GM12872 (cell line): ENCODE results near the gene YTHDF2.

Experiments used
- TF ChIP-seq, protein P1 (sequence below): IDR thresholded peaks from 3 replicates; pipeline ENCODE4 v1.5.1; 2011; ENCODE audit warnings: low read depth, mild to moderate bottlenecking, low read length, moderate library complexity; ENCODE audit not compliant: insufficient read depth

The YTHDF2 gene

GRCh38 chr1:28755701-28756100 is 19.0 kb downstream of the YTHDF2 start:
- TF ChIP-seq, protein P1, sequence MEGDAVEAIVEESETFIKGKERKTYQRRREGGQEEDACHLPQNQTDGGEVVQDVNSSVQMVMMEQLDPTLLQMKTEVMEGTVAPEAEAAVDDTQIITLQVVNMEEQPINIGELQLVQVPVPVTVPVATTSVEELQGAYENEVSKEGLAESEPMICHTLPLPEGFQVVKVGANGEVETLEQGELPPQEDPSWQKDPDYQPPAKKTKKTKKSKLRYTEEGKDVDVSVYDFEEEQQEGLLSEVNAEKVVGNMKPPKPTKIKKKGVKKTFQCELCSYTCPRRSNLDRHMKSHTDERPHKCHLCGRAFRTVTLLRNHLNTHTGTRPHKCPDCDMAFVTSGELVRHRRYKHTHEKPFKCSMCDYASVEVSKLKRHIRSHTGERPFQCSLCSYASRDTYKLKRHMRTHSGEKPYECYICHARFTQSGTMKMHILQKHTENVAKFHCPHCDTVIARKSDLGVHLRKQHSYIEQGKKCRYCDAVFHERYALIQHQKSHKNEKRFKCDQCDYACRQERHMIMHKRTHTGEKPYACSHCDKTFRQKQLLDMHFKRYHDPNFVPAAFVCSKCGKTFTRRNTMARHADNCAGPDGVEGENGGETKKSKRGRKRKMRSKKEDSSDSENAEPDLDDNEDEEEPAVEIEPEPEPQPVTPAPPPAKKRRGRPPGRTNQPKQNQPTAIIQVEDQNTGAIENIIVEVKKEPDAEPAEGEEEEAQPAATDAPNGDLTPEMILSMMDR = no peak

GRCh38 chr1:28756846-28757245 is 20.1 kb downstream of the YTHDF2 start:
- TF ChIP-seq, protein P1 = no peak

- TF ChIP-seq, protein P1 = no peak
These were observed 21.7 kb downstream of the YTHDF2 start for GRCh38 chr1:28758420-28758819.

DNA sequence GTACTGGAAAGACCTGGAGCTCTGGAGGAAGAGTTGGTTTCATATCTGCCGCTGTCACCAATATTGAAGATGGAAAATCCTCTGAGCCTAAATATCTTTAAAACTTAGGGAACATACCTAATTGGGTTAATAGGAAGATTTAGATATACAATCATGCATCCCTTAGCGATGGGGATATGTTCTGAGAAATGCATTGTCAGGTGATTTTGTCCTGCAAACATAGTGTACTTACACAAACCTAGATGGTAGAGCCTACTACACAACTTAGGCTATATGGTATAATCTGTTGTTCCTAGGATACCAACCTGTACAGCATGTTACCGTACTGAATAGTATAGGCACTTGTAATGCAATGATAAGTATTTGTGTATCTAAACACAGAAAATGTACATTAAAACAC is 22.5 kb downstream of the YTHDF2 start:
- TF ChIP-seq, protein P1 = no peak

- TF ChIP-seq, protein P1 = no peak
These were observed 24.4 kb downstream of the YTHDF2 start for GRCh38 chr1:28761189-28761588.

DNA sequence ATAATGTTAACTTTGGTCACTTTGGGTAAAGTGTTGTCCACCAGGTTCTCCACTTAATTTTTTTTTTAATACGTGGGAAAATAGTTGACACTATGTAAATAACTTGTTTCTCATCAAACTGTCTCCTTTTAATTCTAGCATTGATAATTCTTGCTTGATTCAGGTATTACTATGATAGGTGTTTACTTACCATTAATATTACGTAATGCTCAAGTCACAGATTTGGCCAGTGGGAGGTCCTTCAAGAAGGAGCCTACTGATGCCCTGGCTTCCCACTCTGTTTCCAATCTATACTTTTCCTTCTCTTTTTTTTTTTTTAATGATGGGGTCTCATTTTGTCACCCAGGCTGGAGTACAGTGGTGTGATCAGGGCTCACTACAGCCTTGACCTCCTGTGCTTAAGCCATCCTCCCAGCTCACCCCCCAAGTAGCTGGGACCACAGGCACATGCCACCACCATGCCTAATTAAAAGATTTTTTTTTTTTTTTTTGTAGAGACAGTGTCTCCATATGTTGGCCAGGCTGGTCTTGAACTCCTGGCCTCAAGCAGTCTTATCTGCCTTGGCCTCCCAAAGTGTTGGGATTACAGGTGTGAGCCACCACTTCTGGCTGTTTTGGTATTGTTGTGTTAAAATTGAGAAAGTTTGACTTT is 29.9 kb downstream of the YTHDF2 start:
- TF ChIP-seq, protein P1 = no peak

GRCh38 chr1:28770601-28771165 is 33.9 kb downstream of the YTHDF2 start:
- TF ChIP-seq, protein P1 = no peak

- TF ChIP-seq, protein P1 = no peak
These were observed 36.4 kb downstream of the YTHDF2 start for GRCh38 chr1:28773105-28773504.
